ENCODE results near the gene ANGPTL8. TPM values are rescaled to one million over a fixed set of nuclear protein-coding genes. Genes with fewer than 3 reads are reported as not detected.

The ANGPTL8 gene
- total and polyA plus RNA-seq, 2 experiments from 2014 or later: 0.71 TPM; not detected in 1

DNA sequence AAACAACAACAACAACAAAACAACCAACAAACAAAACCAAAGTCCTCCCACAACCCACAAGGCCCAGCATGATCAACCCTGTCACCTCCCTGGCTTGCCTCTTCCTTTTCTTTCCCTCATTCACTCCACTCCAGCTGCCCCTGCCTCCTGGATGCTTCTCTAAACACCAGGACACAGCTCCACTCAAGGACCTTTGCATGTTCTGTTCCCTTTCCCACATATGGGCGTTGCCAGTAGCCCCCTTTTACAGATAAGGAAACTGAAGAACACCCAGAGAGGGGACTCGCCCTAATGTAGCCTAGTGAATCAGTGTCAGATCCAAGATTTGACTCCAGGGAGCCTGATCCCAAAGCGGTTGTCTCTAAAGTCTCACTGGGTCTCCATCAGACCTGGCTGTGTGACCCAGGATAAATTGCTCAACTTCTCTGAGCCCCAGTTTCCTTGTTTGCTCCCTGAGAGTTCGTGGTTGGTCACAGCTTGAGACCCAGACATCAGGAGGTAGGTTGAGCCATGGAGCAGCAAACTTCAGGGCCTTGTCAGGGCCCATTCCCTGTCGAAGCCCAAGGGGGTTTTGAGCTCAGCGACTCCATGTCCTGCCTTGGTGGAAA, 25.9 kb downstream of the ANGPTL8 start:
- H3K4me1 ChIP-seq (ENCODE audit: low read depth): no peaks in the 10 kb centered on the region
- no peaks in the 10 kb centered on the region for H3K36me3 ChIP-seq
- H3K27me3 ChIP-seq: no peaks in the 10 kb centered on the region
- no peak for DNase-seq (ENCODE audit: low read depth in 1 of 2, low spot score in 1 of 2)
- H3K27ac ChIP-seq: no peak overlapping the region
- no peak overlapping the region for H3K4me3 ChIP-seq
- TF ChIP-seq, protein P1, sequence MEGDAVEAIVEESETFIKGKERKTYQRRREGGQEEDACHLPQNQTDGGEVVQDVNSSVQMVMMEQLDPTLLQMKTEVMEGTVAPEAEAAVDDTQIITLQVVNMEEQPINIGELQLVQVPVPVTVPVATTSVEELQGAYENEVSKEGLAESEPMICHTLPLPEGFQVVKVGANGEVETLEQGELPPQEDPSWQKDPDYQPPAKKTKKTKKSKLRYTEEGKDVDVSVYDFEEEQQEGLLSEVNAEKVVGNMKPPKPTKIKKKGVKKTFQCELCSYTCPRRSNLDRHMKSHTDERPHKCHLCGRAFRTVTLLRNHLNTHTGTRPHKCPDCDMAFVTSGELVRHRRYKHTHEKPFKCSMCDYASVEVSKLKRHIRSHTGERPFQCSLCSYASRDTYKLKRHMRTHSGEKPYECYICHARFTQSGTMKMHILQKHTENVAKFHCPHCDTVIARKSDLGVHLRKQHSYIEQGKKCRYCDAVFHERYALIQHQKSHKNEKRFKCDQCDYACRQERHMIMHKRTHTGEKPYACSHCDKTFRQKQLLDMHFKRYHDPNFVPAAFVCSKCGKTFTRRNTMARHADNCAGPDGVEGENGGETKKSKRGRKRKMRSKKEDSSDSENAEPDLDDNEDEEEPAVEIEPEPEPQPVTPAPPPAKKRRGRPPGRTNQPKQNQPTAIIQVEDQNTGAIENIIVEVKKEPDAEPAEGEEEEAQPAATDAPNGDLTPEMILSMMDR (IDR thresholded peaks at IDR 0.05; ENCODE audit: low read depth, low read length): no peak
- H3K9me3 ChIP-seq (ENCODE audit: low read depth): no peaks in the 10 kb centered on the region

DNA sequence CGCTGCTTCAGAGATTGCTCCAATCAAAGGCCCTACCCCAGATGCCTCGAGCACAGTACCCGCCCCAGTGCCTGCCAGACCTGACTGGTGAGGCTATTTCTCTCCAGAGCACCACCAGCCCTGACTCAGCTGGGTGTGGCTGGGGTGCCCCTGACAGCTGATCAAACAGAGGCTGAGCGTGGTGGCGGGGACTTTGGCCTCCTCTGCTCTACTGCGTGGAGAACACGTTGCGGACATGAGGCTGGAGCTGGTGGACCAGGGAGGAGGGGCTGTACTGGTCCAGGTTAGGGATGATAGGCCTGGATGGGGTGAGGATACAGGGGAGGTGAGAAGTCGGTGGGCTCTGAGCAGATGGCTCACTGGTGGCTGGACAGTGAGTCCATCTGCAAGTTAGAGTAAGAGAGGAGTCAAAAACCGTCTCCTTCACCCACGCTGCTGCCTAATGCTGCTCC, 26.4 kb downstream of the ANGPTL8 start:
- Histone ChIP-seq H3K36me3 (no peaks in the 10 kb centered on the region), H3K27me3 (no peaks in the 10 kb centered on the region), H3K4me1 (ENCODE audit: low read depth) (no peaks in the 10 kb centered on the region), H3K4me3 (no peak overlapping the region), H3K27ac (no peak overlapping the region), H3K9me3 (ENCODE audit: low read depth) (no peaks in the 10 kb centered on the region)
- TF ChIP-seq, protein P1 (IDR thresholded peaks at IDR 0.05; ENCODE audit: low read depth, low read length): no peak
- no peak for DNase-seq (ENCODE audit: low read depth in 1 of 2, low spot score in 1 of 2)

DNA sequence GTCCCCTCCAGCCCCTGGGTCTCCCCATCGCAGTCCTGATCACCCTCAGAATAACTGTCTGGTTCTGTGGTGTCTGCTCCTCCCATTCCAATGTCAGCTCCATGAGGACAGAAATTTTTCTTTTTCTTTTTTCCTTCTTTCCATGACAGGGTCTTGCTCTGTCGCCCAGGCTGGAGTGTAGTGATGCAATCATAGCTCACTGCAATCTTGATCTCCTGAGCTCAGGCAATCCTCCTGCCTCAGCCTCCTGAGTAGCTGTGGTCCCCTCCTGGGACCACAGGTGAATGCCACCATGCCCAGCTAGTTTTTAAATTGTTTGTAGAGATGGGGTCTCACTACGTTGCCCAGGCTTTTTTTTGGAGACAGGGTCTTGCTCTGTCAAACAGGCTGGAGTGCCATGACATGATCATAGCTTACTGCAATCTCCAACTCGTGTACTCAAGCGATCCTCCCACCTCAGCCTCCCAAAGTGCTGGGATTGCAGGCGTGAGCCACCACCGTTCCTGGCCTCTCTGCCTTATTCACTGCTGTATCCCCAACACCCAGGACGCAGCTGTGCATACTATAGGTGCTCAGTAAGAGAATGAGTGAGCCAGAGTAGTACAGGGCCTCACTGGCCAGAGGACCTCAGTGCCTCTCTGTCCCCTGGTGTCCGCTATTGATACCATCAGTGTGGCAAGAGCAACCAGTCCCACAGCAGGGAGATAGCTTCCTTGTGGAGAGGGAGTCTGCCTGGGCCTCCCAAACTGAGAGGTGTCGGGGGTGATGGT, 28.1 kb downstream of the ANGPTL8 start:
- Histone ChIP-seq H3K27me3 (no peaks in the 10 kb centered on the region), H3K27ac (no peak overlapping the region), H3K4me1 (ENCODE audit: low read depth) (no peaks in the 10 kb centered on the region), H3K36me3 (no peaks in the 10 kb centered on the region), H3K9me3 (ENCODE audit: low read depth) (no peaks in the 10 kb centered on the region), H3K4me3 (no peak overlapping the region)
- no peak for DNase-seq (ENCODE audit: low read depth in 1 of 2, low spot score in 1 of 2)
- TF ChIP-seq, protein P1 (IDR thresholded peaks at IDR 0.05; ENCODE audit: low read depth, low read length): no peak

DNA sequence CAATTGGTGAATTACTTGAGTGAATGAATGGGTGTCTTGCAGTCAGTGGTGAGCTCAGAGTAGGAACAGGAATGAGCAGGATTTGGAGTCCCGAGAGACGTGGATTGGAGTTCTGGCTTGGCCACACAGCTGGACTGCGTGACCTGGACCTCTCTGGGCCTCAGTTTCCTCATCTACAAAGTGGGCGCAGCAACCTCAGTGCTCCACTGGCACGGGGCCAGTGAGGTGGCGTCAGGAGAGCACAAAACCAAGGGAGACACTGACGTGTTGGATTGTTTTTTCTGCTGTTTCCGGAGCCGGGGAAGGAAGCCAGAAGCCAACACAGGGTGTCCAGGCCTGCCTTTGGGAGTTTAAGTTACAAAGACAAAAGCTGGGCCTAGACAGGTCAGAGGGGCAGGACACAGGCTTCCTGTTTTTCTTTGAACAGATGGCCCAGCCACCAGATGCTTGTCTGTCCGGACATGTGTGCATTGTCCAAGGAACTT, 29.4 kb downstream of the ANGPTL8 start:
- TF ChIP-seq, protein P1 (IDR thresholded peaks at IDR 0.05; ENCODE audit: low read depth, low read length): no peak
- no peaks in the 10 kb centered on the region for H3K9me3 ChIP-seq (ENCODE audit: low read depth)
- no peaks in the 10 kb centered on the region for H3K36me3 ChIP-seq
- no peaks in the 10 kb centered on the region for H3K4me1 ChIP-seq (ENCODE audit: low read depth)
- no peak overlapping the region for H3K4me3 ChIP-seq
- H3K27me3 ChIP-seq: no peaks in the 10 kb centered on the region
- DNase-seq (ENCODE audit: low read depth in 1 of 2, low spot score in 1 of 2): peak in 1 of 2 donors; percentile 89
- no peak overlapping the region for H3K27ac ChIP-seq

DNA sequence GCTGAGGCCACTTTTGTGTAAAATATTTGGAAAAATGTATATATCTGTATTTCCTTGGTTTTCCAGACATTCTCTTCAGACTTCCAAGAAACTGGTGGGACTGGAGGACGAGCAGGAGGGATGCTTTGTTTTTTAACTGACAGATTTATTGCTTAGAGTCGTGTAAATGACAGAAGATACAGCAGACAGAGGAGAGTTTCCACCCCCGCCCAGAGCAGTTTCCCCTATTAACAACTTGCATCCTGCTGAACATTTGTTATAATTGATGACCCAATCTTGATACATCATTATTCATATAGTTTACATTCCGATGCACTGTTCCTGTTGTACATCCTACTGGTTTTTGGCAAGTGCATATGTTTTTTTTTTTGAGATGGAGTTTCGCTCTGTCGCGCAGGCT, 30.0 kb downstream of the ANGPTL8 start:
- no peaks in the 10 kb centered on the region for H3K27me3 ChIP-seq
- H3K4me1 ChIP-seq (ENCODE audit: low read depth): no peaks in the 10 kb centered on the region
- TF ChIP-seq, protein P1 (IDR thresholded peaks at IDR 0.05; ENCODE audit: low read depth, low read length): no peak
- H3K4me3 ChIP-seq: no peak overlapping the region
- H3K27ac ChIP-seq: no peak overlapping the region
- H3K9me3 ChIP-seq (ENCODE audit: low read depth): no peaks in the 10 kb centered on the region
- DNase-seq (ENCODE audit: low read depth in 1 of 2, low spot score in 1 of 2): no peak
- no peaks in the 10 kb centered on the region for H3K36me3 ChIP-seq
